IMR-90 (cell line): Measurements from ENCODE around the gene CTAG1A. TPM values are rescaled to one million over a fixed set of nuclear protein-coding genes. Genes with fewer than 3 reads are reported as not detected.

Source experiments
- ATAC-seq: fragments of 200-7000 bp; cut with Tn5 transposase; 2 replicates; pipeline ENCODE4 v1.9.1; 2020; ENCODE audit warnings: low read depth, mild to moderate bottlenecking, moderate library complexity
- BruUV-seq: library from RNA; stranded (reverse); fragments of 400-500 nt; replicated peaks from 2 replicates; lab custom pipeline; 2021; lab: Mats Ljungman, UMichigan
- CTCF ChIA-PET: fragments of 300-600 bp; formaldehyde crosslinking; extraction: SDS; loops from one replicate; lab custom pipeline; 2021; ENCODE audit warnings: antibody characterized with exemption; lab: Yijun Ruan, JAX
- POLR2A ChIA-PET: fragments of 300-600 bp; sonication (Branson Sonifier 250); formaldehyde crosslinking; loops from one replicate; lab custom pipeline; 2022; ENCODE audit warnings: antibody characterized with exemption; ENCODE audit not compliant: unreplicated experiment; lab: Charles Lee
- DNase-seq: peaks from one replicate; pipeline ENCODE4 v3.0.0; 2013
- H2AFZ ChIP-seq: replicated peaks from 2 replicates; pipeline ENCODE3; 2013; ENCODE audit warnings: low read length, mild to moderate bottlenecking; ENCODE audit not compliant: poor library complexity
- H2AK5ac ChIP-seq: 2 replicates; pipeline ENCODE4 v1.6.1; 2013; ENCODE audit warnings: low read depth, low read length, inconsistent platforms
- H2AK9ac ChIP-seq: replicated peaks from 2 replicates; pipeline ENCODE3; 2013; ENCODE audit warnings: mild to moderate bottlenecking, low read depth, low read length, moderate library complexity; ENCODE audit not compliant: poor library complexity
- H2BK120ac ChIP-seq: 2 replicates; pipeline ENCODE4 v1.6.1; 2013; ENCODE audit warnings: low read depth, low read length, inconsistent platforms
- H2BK15ac ChIP-seq: 3 replicates; pipeline ENCODE4 v1.6.1; 2013; ENCODE audit warnings: low read depth, low read length, inconsistent platforms
- H2BK20ac ChIP-seq: 2 replicates; pipeline ENCODE4 v1.6.1; 2013; ENCODE audit warnings: low read depth, mild to moderate bottlenecking, inconsistent platforms, low read length, moderate library complexity
- H2BK5ac ChIP-seq: 2 replicates; pipeline ENCODE4 v1.6.1; 2013; ENCODE audit warnings: mild to moderate bottlenecking, low read depth, low read length, inconsistent platforms; ENCODE audit not compliant: poor library complexity, severe bottlenecking
- H3K14ac ChIP-seq: replicated peaks from 2 replicates; pipeline ENCODE4 v1.6.1; 2013; ENCODE audit warnings: low read depth, low read length, inconsistent platforms
- H3K18ac ChIP-seq: 2 replicates; pipeline ENCODE4 v1.6.1; 2013; ENCODE audit warnings: low read depth, low read length, control low read depth
- H3K23ac ChIP-seq: 2 replicates; pipeline ENCODE4 v1.6.1; 2013; ENCODE audit warnings: low read depth, low read length, inconsistent platforms
- H3K27ac ChIP-seq: 2 replicates; pipeline ENCODE4 v1.5.1; 2013; ENCODE audit warnings: mild to moderate bottlenecking, control low read depth, low read length; ENCODE audit not compliant: insufficient read depth
- H3K27me3 ChIP-seq: 2 replicates; pipeline ENCODE4 v1.6.1; 2013; ENCODE audit warnings: low read length; ENCODE audit not compliant: control insufficient read depth, insufficient read depth
- H3K36me3 ChIP-seq: 2 replicates; pipeline ENCODE4 v1.6.1; 2013; ENCODE audit warnings: low read length, mixed read lengths; ENCODE audit not compliant: control insufficient read depth, insufficient read depth
- H3K4ac ChIP-seq: 2 replicates; pipeline ENCODE4 v1.6.1; 2013; ENCODE audit warnings: low read depth, low read length, inconsistent platforms
- H3K4me1 ChIP-seq: 2 replicates; pipeline ENCODE4 v1.6.1; 2013; ENCODE audit warnings: low read length, mixed read lengths; ENCODE audit not compliant: control insufficient read depth, insufficient read depth
- H3K4me2 ChIP-seq: 2 replicates; pipeline ENCODE4 v1.6.1; 2013; ENCODE audit warnings: low read depth, mild to moderate bottlenecking, control low read depth, low read length, moderate library complexity
- H3K4me3 ChIP-seq: 2 replicates; pipeline ENCODE4 v1.5.1; 2013; ENCODE audit warnings: low read depth, mild to moderate bottlenecking, control low read depth, low read length, moderate library complexity; ENCODE audit not compliant: insufficient read depth
- H3K56ac ChIP-seq: 2 replicates; pipeline ENCODE4 v1.6.1; 2013; ENCODE audit warnings: low read length, inconsistent platforms; ENCODE audit not compliant: insufficient read depth; ENCODE audit errors: extremely low read depth
- H3K79me1 ChIP-seq, 2 experiments: 2 replicates each; pipeline ENCODE4 v1.6.1; 2013; ENCODE audit warnings: low read length in 2 of 2, inconsistent platforms in 1 of 2, low read depth in 1 of 2
- H3K9ac ChIP-seq: 2 replicates; pipeline ENCODE4 v1.6.1; 2013; ENCODE audit warnings: low read depth, low read length, control low read depth
- H3K9me1 ChIP-seq: 2 replicates; pipeline ENCODE4 v1.6.1; 2013; ENCODE audit warnings: low read length, inconsistent platforms; ENCODE audit not compliant: insufficient read depth
- H3K9me3 ChIP-seq: 2 replicates; pipeline ENCODE4 v1.6.1; 2013; ENCODE audit warnings: low read length; ENCODE audit not compliant: control insufficient read depth, insufficient read depth
- H4K20me1 ChIP-seq: 2 replicates; pipeline ENCODE4 v1.6.1; 2013; ENCODE audit warnings: low read length, inconsistent platforms; ENCODE audit not compliant: insufficient read depth
- H4K5ac ChIP-seq: 2 replicates; pipeline ENCODE4 v1.6.1; 2013; ENCODE audit warnings: mild to moderate bottlenecking, low read depth, low read length, control low read depth
- H4K8ac ChIP-seq, 2 experiments: 2 replicates each; pipeline ENCODE4 v1.6.1; 2013; ENCODE audit warnings: low read depth in 2 of 2, low read length in 2 of 2, control low read depth in 1 of 2, inconsistent platforms in 1 of 2
- H4K91ac ChIP-seq: 2 replicates; pipeline ENCODE4 v1.6.1; 2013; ENCODE audit warnings: low read depth, low read length, inconsistent platforms; ENCODE audit not compliant: insufficient read depth
- RCOR1 ChIP-seq: IDR thresholded peaks from 2 replicates; pipeline ENCODE4 v1.6.1; 2012; ENCODE audit warnings: mild to moderate bottlenecking, low read length, improper control_type of control experiment; ENCODE audit not compliant: insufficient replicate concordance
- WGBS, 2 experiments: methylation state at CpG; one replicate each; pipeline versions ENCODE4 v1.1.5 to v1.1.7; 2013; ENCODE audit warnings: missing lambda C conversion rate in 2 of 2; ENCODE audit not compliant: insufficient read length in 1 of 2; ENCODE audit errors: extremely low coverage in 2 of 2; 5-methylcytosine and 5-hydroxymethylcytosine counted together
- dilution Hi-C: fragments of 300-500 bp; cut with HindIII; formaldehyde crosslinking; loops from one replicate; pipeline ENCODE4 v1.14.3; 2018; ENCODE audit warnings: low sequenced_read_pairs; ENCODE audit not compliant: unreplicated experiment
- in situ Hi-C: fragments of 300-500 bp; cut with MboI; formaldehyde crosslinking; loops from 3 replicates; pipeline ENCODE4 v1.14.3; 2019; ENCODE audit warnings: low sequenced_read_pairs, inconsistent platforms, mixed read lengths
- intact Hi-C: fragments of 100-400 bp; cut with micrococcal nuclease; formaldehyde crosslinking; loops from 2 replicates; pipeline ENCODE4 v1.10.0; 2022
- polyA plus RNA-seq, 3 experiments: library from polyadenylated mRNA; depleted of rRNA; stranded (reverse); fragments of >200 nt; gene quantifications; 2 replicates each; pipeline ENCODE4 v1.2.3, GENCODE V29; 2012; ENCODE audit warnings: low replicate concordance in 1 of 3
- total RNA-seq: library from RNA; depleted of rRNA; stranded (reverse); fragments of >200 nt; gene quantifications from 2 replicates; pipeline ENCODE4 v1.2.3, GENCODE V29; 2012

The CTAG1A gene
- total and polyA plus RNA-seq, 2 of the 4 experiments (the other 2 are of a cell fraction), result not detected

- peak overlapping the region; percentile 89; the same call in 1 of the 2 replicates for H3K56ac ChIP-seq
- H2BK20ac ChIP-seq, result peak overlapping the region; percentile 98
- no peaks in the 10 kb centered on the region for H3K27me3 ChIP-seq
- H3K23ac ChIP-seq, result peak overlapping the region; percentile 100; the same call in 1 of the 2 replicates
- H4K8ac ChIP-seq, result peak overlapping the region; percentile 86 to 98
- peak overlapping the region; percentile 96 for H3K14ac ChIP-seq
- H2AK5ac ChIP-seq, result peak overlapping the region; percentile 98
- peak overlapping the region; percentile 98 for H2AK9ac ChIP-seq
- peak overlapping the region; percentile 34 for H2AFZ ChIP-seq
- peaks cover 19% of the 10 kb centered on the region for H3K9me1 ChIP-seq
- BruUV-seq, result no TSS peak
- peak overlapping the region; percentile 97 for H4K5ac ChIP-seq
- H2BK15ac ChIP-seq, result peak overlapping the region; percentile 93; the same call in 1 of the 3 replicates
- no peak overlapping the region for H3K4me3 ChIP-seq
- peaks cover 38% of the 10 kb centered on the region for H3K36me3 ChIP-seq
- dilution Hi-C loops, result no loop called here
- peaks cover 6% of the 10 kb centered on the region; the same call in 1 of the 2 replicates for H4K20me1 ChIP-seq
- no peaks in the 10 kb centered on the region for H3K9me3 ChIP-seq
- peak overlapping the region; percentile 97 for H3K27ac ChIP-seq
- TF ChIP-seq RCOR1, result no peak
- ChIA-PET POLR2A (no interaction called here), CTCF (interaction anchor here (0.7 kb wide), 1 partner anchor 134 kb away, joined by 6 read pairs; no protein-coding TSS in a partner anchor)
- in situ Hi-C loops, result loop anchor here (25.0 kb wide), 1 partner anchor 1581 kb away; no protein-coding TSS in a partner anchor
- DNase-seq, result no peak
- intact Hi-C loops, result no loop called here
- H4K91ac ChIP-seq, result peak overlapping the region; percentile 99
- peak overlapping the region; percentile 51; the same call in 1 of the 2 replicates for H3K18ac ChIP-seq
- no peak for ATAC-seq
- peak overlapping the region; percentile 99 for H2BK5ac ChIP-seq
- 80% methylated on average over 12 of the region's 20 CpGs; no CpG with 5 or more reads in 1 of the 2 experiments for WGBS, 2 experiments
- peak overlapping the region; percentile 100 for H3K4ac ChIP-seq
- H3K4me1 ChIP-seq, result peaks cover 23% of the 10 kb centered on the region
- peak overlapping the region; percentile 99 for H2BK120ac ChIP-seq
- H3K9ac ChIP-seq, result peak overlapping the region; percentile 52; the same call in 1 of the 2 replicates
- H3K79me1 ChIP-seq, result peaks cover 8 to 56% of the 10 kb centered on the region in 2 experiments; a peak in 3 of 4 replicates
- no peak overlapping the region for H3K4me2 ChIP-seq
Observed at GRCh38 chrX:154542723-154543424, 42.1 kb upstream of the CTAG1A start.
